Thoracic aorta endothelial cell (primary cell): Measurements from ENCODE around the gene TCERG1. TPM values are rescaled to one million over a fixed set of nuclear protein-coding genes. Genes with fewer than 3 reads are reported as not detected.

Experiments
- small RNA-seq: library from RNA; depleted of rRNA; stranded (forward); fragments of <200 nt; gene quantifications from one replicate; pipeline ENCODE3, GENCODE V24; 2012
- total RNA-seq: library from RNA; depleted of rRNA; stranded (reverse); fragments of >200 nt; gene quantifications from 2 replicates; pipeline ENCODE4 v1.2.3, GENCODE V29; 2012

TCERG1 gene
- total RNA-seq: 124 and 132 TPM in 2 replicates

GRCh38 chr5:146446861-146447733 lies at the start of gene TCERG1:
Gene TCERG1, plus strand, starts transcription at chr5:146447333. Its CDS starts 17 bp downstream, at chr5:146447350.

GRCh38 chr5:146516151-146516475 lies 69.0 kb downstream of the TCERG1 start, which contains the start of gene GPR151:
Gene GPR151, minus strand, starts transcription at chr5:146516190. Its CDS starts 77 bp downstream, at chr5:146516113.

Small RNAs within 50 kb of the gene (small RNA-seq; reads per million reads assigned to genes)
- not detected for gene RF02271

Other genes with a start within 250 kb of the TCERG1 start
- 37.2 and 43.9 TPM in 2 replicates for gene RBM27, start 243.7 kb upstream of the TCERG1 start, total RNA-seq
- gene POU4F3, start 108.5 kb upstream of the TCERG1 start, total RNA-seq: 0.07 TPM in 1 of 2 replicates, not detected in the other
- not detected in 2 replicates for gene GPR151, start 68.9 kb downstream of the TCERG1 start, total RNA-seq